HG03432 (cell line): ENCODE data around the gene ATG16L1.

Experiments used
- ATAC-seq: cut with Tn5 transposase; IDR thresholded peaks from one replicate; pipeline ENCODE4 v1.9.1; 2021; ENCODE audit warnings: mild to moderate bottlenecking, moderate library complexity; ENCODE audit not compliant: unreplicated experiment

ATG16L1 gene

GRCh38 chr2:233226511-233227031 lies 24.9 kb upstream of the ATG16L1 start:
- no peak for ATAC-seq

GRCh38 chr2:233227346-233227978 lies 24.0 kb upstream of the ATG16L1 start:
- no peak for ATAC-seq

DNA sequence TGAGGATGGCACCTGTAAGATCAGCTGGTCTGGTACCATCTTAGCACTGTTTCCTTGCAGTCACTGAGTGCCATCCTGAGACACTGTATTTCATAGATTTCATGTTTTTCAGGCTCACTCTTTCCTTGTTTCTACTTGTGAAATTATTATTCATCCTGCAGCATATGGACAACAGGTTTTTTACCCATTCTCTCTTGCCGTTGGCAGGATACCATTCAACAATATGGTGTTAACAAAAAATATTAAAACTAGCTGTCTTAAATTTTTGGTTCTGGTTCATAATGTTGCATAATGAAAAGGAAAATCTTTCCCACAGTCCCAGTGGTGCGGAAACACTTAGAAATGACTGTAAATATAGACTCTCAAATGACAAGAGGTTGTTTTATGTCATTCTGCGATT lies 23.1 kb upstream of the ATG16L1 start:
- ATAC-seq, result no peak

DNA sequence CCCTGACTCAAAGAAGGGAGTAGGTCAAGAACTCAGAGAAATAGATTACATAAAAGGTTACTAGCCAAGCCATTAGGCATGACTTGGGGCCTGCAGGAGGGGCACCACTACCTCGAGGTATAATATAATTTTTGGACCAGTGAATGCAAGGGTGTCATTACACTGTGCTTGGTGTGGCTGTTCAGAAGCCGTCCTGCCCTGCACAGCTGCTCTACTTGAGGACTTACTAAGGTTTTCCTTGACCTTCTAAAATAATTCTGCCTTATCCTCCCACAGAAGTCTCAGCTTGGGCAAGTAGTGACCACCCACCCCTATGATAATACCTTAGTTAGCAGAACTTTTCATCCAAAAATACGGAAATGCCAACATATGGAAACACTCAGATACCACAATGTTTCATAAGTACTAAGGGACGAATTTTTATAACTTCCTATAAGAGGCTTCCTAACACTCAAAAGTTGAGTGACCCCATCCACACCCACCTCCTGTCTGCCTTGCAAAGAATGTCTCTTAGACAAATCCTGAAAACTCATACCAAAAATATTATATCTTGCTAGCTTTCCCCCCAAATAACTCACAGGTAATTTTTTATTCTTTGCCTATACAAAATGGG lies 17.7 kb upstream of the ATG16L1 start:
- ATAC-seq, result no peak

DNA sequence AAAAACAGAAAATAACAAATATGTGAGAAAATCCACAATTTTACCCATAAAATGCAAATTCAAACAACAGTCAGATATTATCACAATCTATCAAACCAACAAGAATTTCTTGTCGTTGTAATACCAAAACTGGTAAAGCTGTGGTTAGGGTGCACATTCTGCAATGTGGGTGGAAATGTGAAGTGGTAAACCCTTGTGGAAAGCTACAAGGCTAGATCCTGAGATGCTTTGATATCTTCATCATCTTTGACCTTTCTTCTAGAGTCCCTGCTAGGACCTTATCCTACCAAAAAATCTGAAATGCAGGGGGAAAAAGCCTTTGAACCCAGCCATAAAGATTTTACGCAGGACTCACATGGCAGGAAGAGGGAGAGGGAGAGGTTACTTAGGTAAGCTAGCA lies 17.2 kb upstream of the ATG16L1 start:
- no peak for ATAC-seq

GRCh38 chr2:233234996-233235395 lies 16.5 kb upstream of the ATG16L1 start:
- ATAC-seq, result no peak

GRCh38 chr2:233235977-233236376 lies 15.5 kb upstream of the ATG16L1 start:
- ATAC-seq, result no peak

- ATAC-seq, result no peak
These were observed 14.5 kb upstream of the ATG16L1 start for GRCh38 chr2:233236820-233237589.

- ATAC-seq, result no peak
These were observed 10.6 kb upstream of the ATG16L1 start for GRCh38 chr2:233240897-233241296.

DNA sequence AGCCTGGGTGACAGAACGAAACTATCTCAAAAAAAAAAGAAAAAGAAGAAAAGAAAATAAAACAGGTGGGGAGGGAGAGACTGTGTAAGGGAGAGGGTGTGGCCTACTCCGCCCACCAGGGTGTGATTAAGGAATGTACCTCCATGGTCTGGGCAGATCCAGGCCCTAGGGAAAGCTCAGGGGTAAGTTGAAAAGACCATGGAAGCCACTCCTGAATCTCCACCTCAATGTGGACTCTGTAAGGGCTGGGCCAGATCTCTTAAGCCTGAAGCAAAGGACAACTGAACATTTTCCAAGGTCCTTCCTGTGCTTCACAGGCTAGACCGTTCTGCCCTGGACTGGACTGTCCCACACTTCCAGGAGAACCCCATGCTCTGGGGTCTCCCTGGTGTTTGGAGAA lies 9.7 kb upstream of the ATG16L1 start:
- no peak for ATAC-seq

DNA sequence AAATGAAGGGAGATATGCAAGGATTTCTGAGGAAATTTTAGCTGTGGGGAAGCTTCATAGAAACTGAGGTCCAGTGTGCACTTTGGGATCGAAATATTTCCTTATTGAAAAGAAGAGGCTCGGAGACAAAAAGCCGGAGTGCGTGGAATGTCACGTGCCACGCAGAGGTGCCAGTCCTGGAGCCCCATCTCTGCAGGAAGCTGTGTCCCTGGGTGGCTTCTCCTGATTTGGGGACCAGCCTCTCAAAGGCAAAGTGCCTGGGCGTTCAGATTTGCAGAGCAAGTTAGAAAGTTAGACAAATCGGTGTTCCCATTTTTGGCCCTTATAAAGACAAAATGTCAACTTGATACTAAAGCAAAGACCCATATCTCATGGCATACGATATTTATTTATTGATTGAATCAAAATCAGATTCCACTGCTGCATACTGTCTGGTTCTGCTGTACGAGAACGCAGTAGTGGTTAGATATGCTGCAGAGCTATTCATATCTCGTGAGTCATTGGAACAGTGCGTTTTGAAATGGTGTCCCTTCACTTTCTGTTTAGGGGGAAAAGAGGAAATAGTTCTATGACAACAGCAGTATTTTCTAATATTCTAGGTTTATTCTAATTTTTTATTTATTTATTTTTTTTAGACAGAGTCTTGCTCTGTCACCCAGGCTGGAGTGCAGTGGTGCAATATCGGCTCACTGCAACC lies 9.1 kb upstream of the ATG16L1 start:
- ATAC-seq, result no peak

- ATAC-seq, result no peak
These were observed 8.1 kb upstream of the ATG16L1 start for GRCh38 chr2:233243348-233243747.

DNA sequence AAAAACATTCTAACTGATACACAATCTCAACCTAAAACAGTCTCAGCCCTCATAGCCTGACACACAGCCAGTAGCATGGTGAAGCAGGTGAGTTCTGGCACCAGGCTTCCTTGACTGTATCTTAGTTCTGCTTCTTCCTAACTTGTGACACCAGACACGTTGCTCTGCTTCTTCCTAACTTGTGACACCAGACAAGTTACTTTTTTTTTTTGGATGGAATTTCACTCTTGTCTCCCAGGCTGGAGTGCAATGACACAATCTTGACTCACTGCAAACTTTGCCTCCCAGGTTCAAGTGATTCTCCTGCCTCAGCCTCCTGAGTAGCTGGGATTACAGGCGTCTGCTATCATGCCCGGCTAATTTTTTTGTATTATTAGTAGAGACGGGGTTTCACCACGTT lies 6.7 kb upstream of the ATG16L1 start:
- ATAC-seq, result no peak

- no peak for ATAC-seq
These were observed 6.1 kb upstream of the ATG16L1 start for GRCh38 chr2:233245406-233245805.

DNA sequence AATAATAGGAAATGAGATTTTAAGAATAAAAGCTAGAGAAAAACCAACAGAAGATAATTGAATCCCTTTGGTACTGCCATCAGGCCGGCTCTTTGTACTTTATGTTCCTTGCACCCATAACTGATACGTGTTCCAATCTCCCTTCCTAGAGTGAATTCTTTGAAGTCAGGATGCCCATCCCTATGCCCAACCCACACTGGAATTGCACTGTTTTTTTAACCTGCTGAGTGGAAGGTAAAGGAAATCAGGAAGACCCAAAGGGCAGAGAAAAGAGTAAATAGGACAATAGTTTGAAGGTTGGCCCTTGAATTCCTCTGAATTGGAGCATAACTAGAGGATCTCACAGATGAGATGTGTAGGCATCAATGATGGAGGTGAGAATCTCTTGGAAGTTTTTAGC lies 4.4 kb upstream of the ATG16L1 start:
- ATAC-seq, result no peak

GRCh38 chr2:233247744-233248143 lies 3.7 kb upstream of the ATG16L1 start:
- no peak for ATAC-seq

DNA sequence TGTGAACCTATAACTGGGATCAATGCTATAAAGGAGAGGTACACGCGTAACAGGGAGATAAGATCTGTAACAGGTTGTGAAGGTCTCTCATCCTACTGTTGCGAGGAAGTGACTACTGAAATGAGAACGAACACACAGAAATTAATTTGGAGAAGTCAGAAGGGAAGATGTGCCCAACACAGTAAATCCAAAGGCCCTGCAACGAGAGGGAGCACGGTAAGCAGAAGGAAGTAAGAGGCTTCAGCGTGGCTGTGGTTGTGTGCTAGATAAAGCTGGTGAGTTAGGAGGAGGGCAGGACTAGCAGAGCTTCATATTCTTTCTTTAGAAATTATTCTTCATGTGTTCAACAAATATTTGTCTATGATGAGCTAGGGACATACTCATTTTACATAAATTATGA lies 2.5 kb upstream of the ATG16L1 start:
- no peak for ATAC-seq

DNA sequence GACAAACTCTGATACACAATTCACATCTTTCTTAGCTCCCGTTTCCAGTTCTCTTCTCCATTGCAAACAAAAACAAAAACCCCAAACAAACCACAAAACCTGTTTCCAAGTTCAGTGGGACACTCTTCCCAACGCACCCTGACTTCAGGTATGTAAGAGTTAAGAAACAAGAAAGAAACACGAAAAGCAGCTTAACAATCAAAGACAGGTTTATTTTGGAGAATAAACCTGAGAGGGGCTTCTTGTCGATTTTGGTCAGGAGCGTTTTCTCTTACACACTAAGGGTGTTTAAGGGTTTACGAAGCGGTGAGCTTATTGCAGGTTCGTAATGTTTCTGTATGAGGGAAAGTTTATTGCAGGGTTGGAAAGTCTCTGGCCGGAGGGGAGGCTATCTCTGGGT lies 905 bp upstream of the ATG16L1 start:
- ATAC-seq, result no peak

DNA sequence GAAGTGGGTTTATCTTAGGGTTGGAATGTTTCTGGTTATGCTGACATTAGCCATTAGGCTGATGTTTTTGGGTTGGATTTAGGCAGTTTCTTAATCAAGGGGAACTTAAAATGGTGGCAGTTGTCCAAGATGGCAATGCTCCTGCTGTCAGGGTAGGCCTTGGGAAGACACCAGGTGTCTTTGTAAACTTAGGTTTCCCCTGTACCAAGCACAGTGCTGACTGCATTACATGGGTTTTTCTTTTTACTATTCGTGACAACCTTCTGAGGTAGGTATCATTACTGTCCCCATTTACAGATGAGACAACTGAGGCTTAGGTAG lies 528 bp upstream of the ATG16L1 start:
- ATAC-seq, result peak; percentile 23

DNA sequence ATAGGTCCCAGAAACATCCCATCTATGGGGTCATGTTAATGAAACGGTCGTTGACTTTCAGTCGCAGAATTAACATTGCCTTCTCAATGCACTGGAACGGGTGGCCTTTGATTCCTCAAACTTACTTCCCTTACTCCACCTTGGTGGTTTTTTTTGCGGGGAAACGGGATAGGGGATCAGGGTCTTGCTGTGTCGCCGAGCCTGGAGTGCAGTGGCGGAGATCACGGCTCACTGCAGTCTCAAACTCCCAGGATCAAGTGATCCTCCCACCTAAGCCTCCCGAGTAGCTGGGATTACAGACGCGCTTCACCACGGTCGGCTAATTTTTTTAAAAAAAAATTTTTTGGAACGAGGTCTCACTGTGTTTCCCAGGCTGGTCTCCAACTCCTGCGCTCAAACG lies 754 bp downstream of the ATG16L1 start:
- no peak for ATAC-seq

DNA sequence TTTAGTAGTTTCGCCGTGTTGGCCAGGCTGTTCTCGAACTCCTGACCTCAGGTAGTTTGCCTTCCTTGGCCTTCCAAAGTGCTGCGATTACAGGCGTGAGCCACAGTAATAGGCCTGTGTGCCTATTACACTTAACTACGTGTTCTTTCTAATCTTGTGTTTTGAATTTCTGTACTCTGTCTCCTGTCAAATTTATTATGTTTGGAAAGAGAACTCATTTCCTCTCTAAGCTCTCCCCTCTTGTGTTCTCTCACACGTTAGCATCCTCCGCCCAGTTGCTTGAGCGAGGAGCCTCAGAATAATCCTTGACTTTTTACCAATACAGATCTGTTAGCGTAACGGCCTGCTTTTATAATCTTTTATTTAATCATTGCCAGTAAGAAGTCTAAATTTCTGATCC lies 3.7 kb downstream of the ATG16L1 start:
- ATAC-seq, result no peak

- no peak for ATAC-seq
These were observed 4.6 kb downstream of the ATG16L1 start for GRCh38 chr2:233256048-233256447.
